DND-41 (cell line): ENCODE results near the gene COX6B2.

Experiments
- ATAC-seq: fragments of 200-7000 bp; cut with Tn5 transposase; 3 replicates; pipeline ENCODE4 v1.9.1; 2021; ENCODE audit warnings: low read depth; ENCODE audit not compliant: insufficient read depth
- DNase-seq: peaks from one replicate; pipeline ENCODE4 v3.0.0-alpha.2; 2020
- H2AFZ ChIP-seq: 2 replicates; pipeline ENCODE4 v1.6.0; 2012; ENCODE audit warnings: low read depth, low read length
- H3K27ac ChIP-seq: 2 replicates; pipeline ENCODE4 v1.5.1; 2012; ENCODE audit warnings: low read length, inconsistent platforms
- H3K27me3 ChIP-seq: fragments of 200-600 bp; sonication (generic); 2 replicates; pipeline ENCODE4 v1.6.0; 2012; ENCODE audit warnings: low read length, mild to moderate bottlenecking, inconsistent platforms; ENCODE audit not compliant: insufficient read depth, poor library complexity
- H3K36me3 ChIP-seq: 2 replicates; pipeline ENCODE4 v1.5.1; 2012; ENCODE audit warnings: low read length, inconsistent platforms; ENCODE audit not compliant: insufficient read depth
- H3K4me1 ChIP-seq: 2 replicates; pipeline ENCODE4 v1.5.1; 2012; ENCODE audit warnings: mild to moderate bottlenecking, low read length; ENCODE audit not compliant: insufficient read depth
- H3K4me2 ChIP-seq: 2 replicates; pipeline ENCODE4 v1.6.0; 2012; ENCODE audit warnings: mild to moderate bottlenecking, moderate library complexity, low read length, inconsistent platforms; ENCODE audit not compliant: insufficient read depth
- H3K4me3 ChIP-seq, 2 experiments: fragments of 200-600 bp in 1 of 2; shearing (Covaris generic) in 1 of 2; 2 replicates each; pipeline ENCODE4 v1.5.1; 2012 to 2016; ENCODE audit warnings: inconsistent platforms in 2 of 2, low read length in 2 of 2, mild to moderate bottlenecking in 2 of 2, low read depth in 1 of 2, moderate library complexity in 1 of 2
- H3K79me2 ChIP-seq: 2 replicates; pipeline ENCODE4 v1.6.0; 2012; ENCODE audit warnings: low read length, inconsistent platforms; ENCODE audit not compliant: insufficient read depth
- H3K9ac ChIP-seq: 2 replicates; pipeline ENCODE4 v1.6.0; 2012; ENCODE audit warnings: low read depth, mild to moderate bottlenecking, inconsistent platforms, low read length, moderate library complexity
- H3K9me3 ChIP-seq: 2 replicates; pipeline ENCODE4 v1.5.1; 2012; ENCODE audit warnings: low read length, moderate library complexity, mild to moderate bottlenecking, inconsistent platforms; ENCODE audit not compliant: insufficient read depth, severe bottlenecking
- H4K20me1 ChIP-seq: 2 replicates; pipeline ENCODE4 v1.6.0; 2012; ENCODE audit warnings: low read length; ENCODE audit not compliant: insufficient read depth
- CTCF ChIP-seq: IDR thresholded peaks from 2 replicates; pipeline ENCODE4 v1.5.1; 2012; ENCODE audit warnings: borderline replicate concordance, low read length, moderate library complexity, mild to moderate bottlenecking; ENCODE audit not compliant: poor library complexity, severe bottlenecking; ENCODE audit errors: extremely low read depth
- EZH2 ChIP-seq: IDR thresholded peaks from 3 replicates; pipeline ENCODE4 v1.6.1; 2012; ENCODE audit warnings: borderline replicate concordance, low read depth, mild to moderate bottlenecking, moderate library complexity, low read length, inconsistent platforms; ENCODE audit not compliant: severe bottlenecking

COX6B2 gene

GRCh38 chr19:55352549-55353145, 1.9 kb downstream of the COX6B2 start:
- H3K27ac ChIP-seq = no peak overlapping the region
- H3K9me3 ChIP-seq = no peaks in the 10 kb centered on the region
- no peak overlapping the region for H2AFZ ChIP-seq
- no peak overlapping the region for H3K4me2 ChIP-seq
- H3K27me3 ChIP-seq = no peaks in the 10 kb centered on the region
- H3K9ac ChIP-seq = no peak overlapping the region
- no peak overlapping the region for H3K4me3 ChIP-seq
- no peaks in the 10 kb centered on the region; the same call in 1 of the 2 replicates for H4K20me1 ChIP-seq
- no peaks in the 10 kb centered on the region for H3K79me2 ChIP-seq
- no peak for TF ChIP-seq CTCF
- TF ChIP-seq EZH2 = no peak
- no peaks in the 10 kb centered on the region for H3K4me1 ChIP-seq
- DNase-seq (no peak), ATAC-seq (no peak)
- H3K36me3 ChIP-seq = peaks cover 10% of the 10 kb centered on the region; the same call in 1 of the 2 replicates

GRCh38 chr19:55352040-55352439, 2.5 kb downstream of the COX6B2 start:
- Histone ChIP-seq H3K9ac (no peak overlapping the region), H3K9me3 (no peaks in the 10 kb centered on the region), H3K4me3 (no peak overlapping the region), H3K4me2 (no peak overlapping the region), H3K27me3 (no peaks in the 10 kb centered on the region), H4K20me1 (peaks cover 3% of the 10 kb centered on the region; the same call in 1 of the 2 replicates), H2AFZ (no peak overlapping the region), H3K27ac (no peak overlapping the region), H3K79me2 (no peaks in the 10 kb centered on the region), H3K4me1 (no peaks in the 10 kb centered on the region), H3K36me3 (peaks cover 14% of the 10 kb centered on the region)
- no peak for TF ChIP-seq EZH2
- TF ChIP-seq CTCF = no peak
- DNase-seq (no peak), ATAC-seq (peak; percentile 12; the same call in 1 of the 3 replicates)

GRCh38 chr19:55350620-55351315, 3.8 kb downstream of the COX6B2 start:
- DNase-seq (no peak), ATAC-seq (no peak)
- Histone ChIP-seq H3K4me1 (no peaks in the 10 kb centered on the region), H3K79me2 (no peaks in the 10 kb centered on the region), H3K36me3 (peaks cover 26% of the 10 kb centered on the region), H3K9ac (no peak overlapping the region), H2AFZ (no peak overlapping the region), H3K4me3 (no peak overlapping the region), H3K27me3 (no peaks in the 10 kb centered on the region), H3K4me2 (no peak overlapping the region), H4K20me1 (peaks cover 8% of the 10 kb centered on the region), H3K27ac (no peak overlapping the region), H3K9me3 (no peaks in the 10 kb centered on the region)
- TF ChIP-seq EZH2 = no peak

- Histone ChIP-seq H3K27ac (no peak overlapping the region), H3K9me3 (no peaks in the 10 kb centered on the region), H2AFZ (no peak overlapping the region), H3K4me3 (no peak overlapping the region), H3K4me1 (no peaks in the 10 kb centered on the region), H3K27me3 (no peaks in the 10 kb centered on the region), H3K4me2 (no peak overlapping the region), H3K79me2 (peaks cover 3% of the 10 kb centered on the region), H4K20me1 (peaks cover 24% of the 10 kb centered on the region), H3K36me3 (peaks cover 46% of the 10 kb centered on the region), H3K9ac (no peak overlapping the region)
- ATAC-seq (no peak), DNase-seq (no peak)
- no peak for TF ChIP-seq CTCF
- no peak for TF ChIP-seq EZH2
Observed at GRCh38 chr19:55348317-55349034, 6.0 kb downstream of the COX6B2 start.
